Progenitor cell of endocrine pancreas (in vitro differentiated cells): ENCODE data around the gene GGT6. TPM values are rescaled to one million over a fixed set of nuclear protein-coding genes. Genes with fewer than 3 reads are reported as not detected.
A peak's percentile ranks its signal among the peaks of the same experiment; 100 is the strongest.

Source experiments
- DNase-seq: peaks from one replicate; pipeline ENCODE4 v3.0.0; 2021; ENCODE audit warnings: low spot score; ENCODE audit not compliant: unreplicated experiment
- H3K27ac Mint-ChIP-seq: 2 replicates; pipeline ENCODE4 v1.8.0; 2021; ENCODE audit warnings: mild to moderate bottlenecking, moderate library complexity, mixed read lengths
- H3K27me3 Mint-ChIP-seq: 2 replicates; pipeline ENCODE4 v1.8.0; 2021; ENCODE audit warnings: mixed read lengths
- H3K36me3 Mint-ChIP-seq: 2 replicates; pipeline ENCODE4 v1.8.0; 2022; ENCODE audit warnings: mixed read lengths; ENCODE audit not compliant: insufficient read depth
- H3K4me1 Mint-ChIP-seq: 2 replicates; pipeline ENCODE4 v1.8.0; 2021; ENCODE audit warnings: low read depth, mixed read lengths
- H3K4me3 Mint-ChIP-seq: 2 replicates; pipeline ENCODE4 v1.8.0; 2021; ENCODE audit warnings: low read depth, mild to moderate bottlenecking, moderate library complexity, mixed read lengths
- H3K9me3 Mint-ChIP-seq: 2 replicates; pipeline ENCODE4 v1.8.0; 2021; ENCODE audit warnings: low read depth, mixed read lengths
- CTCF ChIP-seq: fragments of 200-600 bp; sonication (generic); IDR thresholded peaks from one replicate; pipeline ENCODE4 v1.5.0; 2021; ENCODE audit warnings: antibody characterized with exemption, mild to moderate bottlenecking; ENCODE audit not compliant: unreplicated experiment
- total RNA-seq: library from RNA; stranded (reverse); gene quantifications from 2 replicates; pipeline ENCODE4 v1.2.1, GENCODE V29; 2021

Gene GGT6
- total RNA-seq, 1 donor from 2014 or later = not detected

GRCh38 chr17:4551796-4552525 is 8.4 kb downstream of the GGT6 start:
- no peak for TF ChIP-seq CTCF
- DNase-seq = no peak
- no peak overlapping the region for H3K4me3 Mint-ChIP-seq
- no peak overlapping the region for H3K27ac Mint-ChIP-seq
- no peaks in the 10 kb centered on the region for H3K27me3 Mint-ChIP-seq
- H3K36me3 Mint-ChIP-seq = peaks cover 2% of the 10 kb centered on the region
- H3K4me1 Mint-ChIP-seq = peaks cover 16% of the 10 kb centered on the region
- H3K9me3 Mint-ChIP-seq = no peaks in the 10 kb centered on the region

- TF ChIP-seq CTCF = peak; percentile 20
- DNase-seq = no peak
Observed at GRCh38 chr17:4551141-4551540, 9.2 kb downstream of the GGT6 start.

DNA sequence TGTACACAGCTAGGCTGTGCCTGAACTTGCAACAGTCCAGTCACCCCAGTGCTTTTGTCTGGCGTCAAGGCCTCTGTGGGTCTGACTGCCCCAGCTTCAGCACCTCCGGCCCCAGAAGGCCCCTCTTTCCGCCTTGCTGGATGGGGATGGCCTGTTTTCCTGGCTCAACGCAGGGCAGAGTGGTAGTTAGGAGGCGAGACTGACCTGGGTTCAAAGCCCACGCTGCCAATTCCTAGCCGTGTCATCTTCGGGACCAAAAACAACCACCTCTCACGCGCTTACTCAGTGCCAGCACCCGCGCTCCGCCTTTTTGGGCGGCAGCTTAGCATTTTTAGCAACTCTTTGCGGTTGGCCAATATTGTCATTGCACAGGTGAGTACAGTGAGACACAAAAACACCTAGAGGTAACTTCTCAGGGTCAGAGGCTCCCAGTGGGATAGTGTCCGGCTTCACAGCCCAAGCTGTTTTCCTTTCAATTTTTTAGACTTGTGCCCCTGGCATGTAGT is 9.8 kb downstream of the GGT6 start:
- peak; percentile 8 for DNase-seq
- H3K36me3 Mint-ChIP-seq = peaks cover 2% of the 10 kb centered on the region
- H3K9me3 Mint-ChIP-seq = no peaks in the 10 kb centered on the region
- no peaks in the 10 kb centered on the region for H3K27me3 Mint-ChIP-seq
- no peak for TF ChIP-seq CTCF
- peaks cover 9% of the 10 kb centered on the region for H3K4me1 Mint-ChIP-seq
- H3K27ac Mint-ChIP-seq = no peak overlapping the region
- H3K4me3 Mint-ChIP-seq = no peak overlapping the region

More at GRCh38 chr17:4551141-4551540, 9.2 kb downstream of the GGT6 start:
- Mint-ChIP-seq H3K27me3 (no peaks in the 10 kb centered on the region), H3K36me3 (peaks cover 2% of the 10 kb centered on the region), H3K9me3 (no peaks in the 10 kb centered on the region), H3K4me3 (no peak overlapping the region), H3K27ac (no peak overlapping the region), H3K4me1 (peaks cover 14% of the 10 kb centered on the region)

DNA sequence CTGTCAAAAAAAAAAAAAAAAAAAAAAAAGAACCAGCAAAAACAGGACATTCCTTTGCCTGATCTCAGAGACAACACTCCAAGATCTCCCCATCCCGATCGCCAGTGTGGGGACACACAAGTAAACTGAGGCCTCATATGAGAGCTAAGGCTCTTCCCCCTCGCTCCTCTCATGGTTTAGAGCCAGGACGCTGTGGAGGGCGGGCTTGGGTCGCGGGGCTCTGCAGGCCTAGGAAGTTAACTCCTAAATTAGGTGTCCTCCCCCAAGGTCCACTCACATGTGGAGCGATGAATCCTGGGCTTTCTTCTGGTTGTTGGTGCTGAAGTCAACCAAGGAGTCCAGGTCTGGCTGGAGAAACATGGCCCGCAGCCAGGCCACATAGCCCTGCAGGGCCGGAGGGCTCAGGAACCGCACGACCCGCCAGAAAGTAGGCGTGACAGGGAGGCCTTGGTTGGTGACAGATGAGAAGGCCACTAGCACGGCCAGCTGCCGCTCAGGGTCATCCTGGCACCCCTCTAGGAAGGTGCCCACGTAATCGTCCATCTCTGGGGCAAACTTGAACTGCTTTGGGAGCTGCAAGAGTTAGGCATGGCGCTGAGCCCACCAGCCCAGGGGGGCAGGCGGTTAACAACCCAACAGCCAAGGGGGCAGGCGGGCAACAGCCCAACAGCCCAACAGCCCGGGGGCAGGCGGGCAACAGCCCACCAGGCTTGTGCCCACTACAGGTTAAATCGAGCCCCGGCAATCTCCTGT is 10.4 kb downstream of the GGT6 start:
- no peak for TF ChIP-seq CTCF
- H3K4me1 Mint-ChIP-seq = peaks cover 7% of the 10 kb centered on the region
- H3K9me3 Mint-ChIP-seq = no peaks in the 10 kb centered on the region
- H3K27ac Mint-ChIP-seq = no peak overlapping the region
- H3K36me3 Mint-ChIP-seq = peaks cover 2% of the 10 kb centered on the region
- H3K4me3 Mint-ChIP-seq = no peak overlapping the region
- DNase-seq = no peak
- no peaks in the 10 kb centered on the region for H3K27me3 Mint-ChIP-seq

GRCh38 chr17:4548721-4549531 is 11.5 kb downstream of the GGT6 start:
- Mint-ChIP-seq H3K4me3 (no peak overlapping the region), H3K9me3 (no peaks in the 10 kb centered on the region), H3K27me3 (no peaks in the 10 kb centered on the region), H3K27ac (no peak overlapping the region), H3K36me3 (peaks cover 2% of the 10 kb centered on the region), H3K4me1 (no peaks in the 10 kb centered on the region)
- DNase-seq = peak; percentile 8
- TF ChIP-seq CTCF = no peak
